ENCODE data around the gene TAF5L. TPM values are rescaled to one million over a fixed set of nuclear protein-coding genes. Genes with fewer than 3 reads are reported as not detected.

Gene TAF5L
- total and polyA plus RNA-seq, 4 donors, result 7.7 to 24.3 (median 14.8) TPM

DNA sequence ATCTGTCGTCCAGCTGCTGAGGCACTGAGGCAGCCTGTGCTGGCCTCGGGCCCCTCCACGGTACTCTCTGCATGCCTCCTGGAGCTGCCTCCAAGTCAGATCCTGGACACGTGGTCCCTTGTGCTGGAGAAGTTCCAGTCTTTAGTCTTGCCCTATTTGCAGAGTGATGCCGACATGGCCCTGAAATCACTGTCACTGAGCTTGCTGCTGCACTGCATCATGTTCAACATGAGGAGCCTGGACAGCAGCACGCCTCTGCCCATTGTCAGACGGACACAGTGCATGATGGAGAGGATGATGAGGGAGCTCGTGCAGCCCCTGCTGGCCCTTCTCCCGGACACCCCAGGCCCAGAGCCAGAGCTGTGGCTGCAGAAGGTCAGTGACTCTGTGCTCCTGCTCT lies 10.1 kb upstream of the TAF5L start:
- no peak for ATAC-seq (ENCODE audit: insufficient read depth, low FRiP score)

DNA sequence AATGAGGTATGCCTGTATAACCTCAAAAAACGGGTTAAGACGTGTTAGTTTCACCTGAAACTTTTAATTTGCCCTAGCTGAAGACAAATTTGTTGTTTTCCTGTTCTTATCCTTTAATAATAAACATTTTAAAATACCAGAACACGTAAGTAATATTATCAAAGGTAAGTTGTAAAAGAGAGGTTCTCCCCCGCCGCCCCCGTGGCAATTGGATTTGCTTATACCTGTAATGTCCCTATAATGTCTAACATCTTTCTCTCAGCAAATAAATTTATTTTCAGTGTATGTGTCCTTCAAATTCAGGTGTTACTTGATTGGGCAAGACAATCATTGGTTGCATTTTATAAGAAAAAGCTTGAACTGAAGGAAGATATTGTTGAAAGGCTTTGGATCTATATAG lies 6.0 kb upstream of the TAF5L start:
- Histone ChIP-seq H3K4me3 (no peak overlapping the region), H3K36me3 (ENCODE audit: control insufficient read depth in 4 of 4, insufficient read depth in 4 of 4, low read length in 4 of 4) (peaks cover 11 to 22% (median 18%) of the 10 kb centered on the region in 4 donors), H3K4me1 (ENCODE audit: control insufficient read depth in 5 of 5, insufficient read depth in 5 of 5, low read length in 5 of 5) (peaks cover 0 to 5% (median 2%) of the 10 kb centered on the region in 5 donors), H3K9ac (ENCODE audit: insufficient read depth in 1 of 2, low read length in 2 of 2) (no peak overlapping the region), H3K9me3 (ENCODE audit: control insufficient read depth in 4 of 4, insufficient read depth in 3 of 4, low read length in 3 of 4) (no peaks in the 10 kb centered on the region), H3K27me3 (ENCODE audit: control insufficient read depth in 3 of 3, insufficient read depth in 3 of 3, low read length in 2 of 3) (no peaks in the 10 kb centered on the region), H3K27ac (ENCODE audit: low read depth in 1 of 2, low read length in 1 of 2) (no peak overlapping the region)
- 96 to 97% methylated on average over 6 of the region's 6 CpGs for WGBS, 2 donors
- ATAC-seq (ENCODE audit: insufficient read depth, low FRiP score) (no peak), DNase-seq (no peak)
- TF ChIP-seq, protein P1, sequence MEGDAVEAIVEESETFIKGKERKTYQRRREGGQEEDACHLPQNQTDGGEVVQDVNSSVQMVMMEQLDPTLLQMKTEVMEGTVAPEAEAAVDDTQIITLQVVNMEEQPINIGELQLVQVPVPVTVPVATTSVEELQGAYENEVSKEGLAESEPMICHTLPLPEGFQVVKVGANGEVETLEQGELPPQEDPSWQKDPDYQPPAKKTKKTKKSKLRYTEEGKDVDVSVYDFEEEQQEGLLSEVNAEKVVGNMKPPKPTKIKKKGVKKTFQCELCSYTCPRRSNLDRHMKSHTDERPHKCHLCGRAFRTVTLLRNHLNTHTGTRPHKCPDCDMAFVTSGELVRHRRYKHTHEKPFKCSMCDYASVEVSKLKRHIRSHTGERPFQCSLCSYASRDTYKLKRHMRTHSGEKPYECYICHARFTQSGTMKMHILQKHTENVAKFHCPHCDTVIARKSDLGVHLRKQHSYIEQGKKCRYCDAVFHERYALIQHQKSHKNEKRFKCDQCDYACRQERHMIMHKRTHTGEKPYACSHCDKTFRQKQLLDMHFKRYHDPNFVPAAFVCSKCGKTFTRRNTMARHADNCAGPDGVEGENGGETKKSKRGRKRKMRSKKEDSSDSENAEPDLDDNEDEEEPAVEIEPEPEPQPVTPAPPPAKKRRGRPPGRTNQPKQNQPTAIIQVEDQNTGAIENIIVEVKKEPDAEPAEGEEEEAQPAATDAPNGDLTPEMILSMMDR (IDR thresholded peaks at IDR 0.05; ENCODE audit: control extremely low read depth, extremely low read depth), result no peak

More for the DNA sequence above, 10.1 kb upstream of the TAF5L start:
- Histone ChIP-seq H3K9ac (ENCODE audit: insufficient read depth in 1 of 2, low read length in 2 of 2) (no peak overlapping the region), H3K27ac (ENCODE audit: low read depth in 1 of 2, low read length in 1 of 2) (no peak overlapping the region), H3K4me3 (no peak overlapping the region), H3K36me3 (ENCODE audit: control insufficient read depth in 4 of 4, insufficient read depth in 4 of 4, low read length in 4 of 4) (peaks cover 22 to 30% (median 26%) of the 10 kb centered on the region in 4 donors), H3K9me3 (ENCODE audit: control insufficient read depth in 4 of 4, insufficient read depth in 3 of 4, low read length in 3 of 4) (no peaks in the 10 kb centered on the region), H3K27me3 (ENCODE audit: control insufficient read depth in 3 of 3, insufficient read depth in 3 of 3, low read length in 2 of 3) (no peaks in the 10 kb centered on the region), H3K4me1 (ENCODE audit: control insufficient read depth in 5 of 5, insufficient read depth in 5 of 5, low read length in 5 of 5) (no peaks in the 10 kb centered on the region)
- 91 to 93% methylated on average over 9 of the region's 9 CpGs for WGBS, 2 donors
- DNase-seq, result no peak
- TF ChIP-seq, protein P1 (IDR thresholded peaks at IDR 0.05; ENCODE audit: control extremely low read depth, extremely low read depth), result no peak

DNA sequence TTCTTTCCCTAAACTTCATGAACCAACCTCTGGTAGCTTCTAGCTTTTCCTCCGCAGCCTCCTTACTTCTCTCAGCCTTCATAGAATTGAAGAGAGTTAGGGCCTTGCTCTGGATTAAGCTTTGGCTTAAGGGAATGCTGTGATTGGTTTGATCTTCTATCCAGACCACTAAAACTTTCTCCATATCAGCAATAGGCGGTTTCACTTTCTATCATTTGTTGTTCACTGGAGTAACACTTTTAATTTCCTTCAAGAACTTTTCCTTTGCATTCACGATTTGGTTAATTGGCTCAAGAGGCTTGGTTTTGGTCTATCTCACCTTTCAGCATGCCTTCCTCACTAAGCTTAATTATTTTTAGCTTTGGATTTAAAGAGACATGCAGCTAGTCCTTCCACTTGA lies 5.2 kb upstream of the TAF5L start:
- H3K36me3 ChIP-seq (ENCODE audit: control insufficient read depth in 4 of 4, insufficient read depth in 4 of 4, low read length in 4 of 4), result peaks cover 10 to 14% (median 10%) of the 10 kb centered on the region in 4 donors
- no peak overlapping the region for H3K9ac ChIP-seq (ENCODE audit: insufficient read depth in 1 of 2, low read length in 2 of 2)
- peaks cover 0 to 12% (median 2%) of the 10 kb centered on the region in 5 donors for H3K4me1 ChIP-seq (ENCODE audit: control insufficient read depth in 5 of 5, insufficient read depth in 5 of 5, low read length in 5 of 5)
- H3K27me3 ChIP-seq (ENCODE audit: control insufficient read depth in 3 of 3, insufficient read depth in 3 of 3, low read length in 2 of 3), result no peaks in the 10 kb centered on the region
- no peaks in the 10 kb centered on the region for H3K9me3 ChIP-seq (ENCODE audit: control insufficient read depth in 4 of 4, insufficient read depth in 3 of 4, low read length in 3 of 4)
- ATAC-seq (ENCODE audit: insufficient read depth, low FRiP score) (no peak), DNase-seq (no peak)
- no peak overlapping the region for H3K27ac ChIP-seq (ENCODE audit: low read depth in 1 of 2, low read length in 1 of 2)
- TF ChIP-seq, protein P1 (IDR thresholded peaks at IDR 0.05; ENCODE audit: control extremely low read depth, extremely low read depth), result no peak
- no peak overlapping the region for H3K4me3 ChIP-seq
- WGBS, 2 donors, result 85 to 91% methylated on average over 3 of the region's 3 CpGs

DNA sequence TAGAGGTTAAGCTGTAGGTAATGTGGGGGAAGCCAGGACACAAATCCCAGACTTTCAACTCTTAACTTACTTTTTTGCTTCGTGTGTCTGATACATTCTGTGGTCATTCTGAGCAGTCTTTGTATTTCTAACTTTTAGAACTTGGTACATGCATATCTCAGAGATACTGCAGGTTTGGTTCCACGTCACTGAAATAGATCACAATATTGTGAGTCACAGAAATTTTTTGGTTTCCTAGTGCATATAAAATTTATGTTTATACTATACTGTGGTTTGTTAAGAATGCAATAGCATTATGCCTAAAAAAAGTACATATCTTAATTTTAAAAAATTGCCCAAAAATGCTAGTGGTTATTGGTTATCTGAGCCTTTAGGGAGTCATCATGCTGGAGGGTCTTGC lies 3.3 kb upstream of the TAF5L start:
- Histone ChIP-seq H3K4me1 (ENCODE audit: control insufficient read depth in 5 of 5, insufficient read depth in 5 of 5, low read length in 5 of 5) (peaks cover 0 to 20% (median 5%) of the 10 kb centered on the region in 5 donors), H3K9ac (ENCODE audit: insufficient read depth in 1 of 2, low read length in 2 of 2) (no peak overlapping the region), H3K27me3 (ENCODE audit: control insufficient read depth in 3 of 3, insufficient read depth in 3 of 3, low read length in 2 of 3) (no peaks in the 10 kb centered on the region), H3K9me3 (ENCODE audit: control insufficient read depth in 4 of 4, insufficient read depth in 3 of 4, low read length in 3 of 4) (no peaks in the 10 kb centered on the region), H3K36me3 (ENCODE audit: control insufficient read depth in 4 of 4, insufficient read depth in 4 of 4, low read length in 4 of 4) (peaks cover 0 to 2% (median 0%) of the 10 kb centered on the region in 4 donors), H3K4me3 (no peak overlapping the region), H3K27ac (ENCODE audit: low read depth in 1 of 2, low read length in 1 of 2) (no peak overlapping the region)
- DNase-seq, result no peak
- WGBS, 2 donors, result 87 to 91% methylated on average over 2 of the region's 2 CpGs
- TF ChIP-seq, protein P1 (IDR thresholded peaks at IDR 0.05; ENCODE audit: control extremely low read depth, extremely low read depth), result no peak
- ATAC-seq (ENCODE audit: insufficient read depth, low FRiP score), result no peak
